H1 (cell line): ENCODE data around the gene FSTL4. TPM values are rescaled to one million over a fixed set of nuclear protein-coding genes. Genes with fewer than 3 reads are reported as not detected.

Experiments used
- CHD2 ChIP-seq: IDR thresholded peaks from 2 replicates; pipeline ENCODE4 v1.6.1; 2012; ENCODE audit warnings: low read length, improper control_type of control experiment
- CHD7 ChIP-seq: fragments of 300-600 bp; sonication (generic); IDR thresholded peaks from 2 replicates; pipeline ENCODE4 v1.7.1; 2012; ENCODE audit warnings: low read length, moderate library complexity, mild to moderate bottlenecking, inconsistent platforms; ENCODE audit not compliant: insufficient replicate concordance
- polyA plus RNA-seq, 7 experiments: library from polyadenylated mRNA; depleted of rRNA in 3 of 7; stranded (reverse) in 5 of 7; unstranded in 2 of 7; fragments of >200 nt in 5 of 7; fragments of 200-250 nt in 2 of 7; gene quantifications; 1 replicate in 5 of 7; 2 replicates in 1 of 7; 4 replicates in 1 of 7; pipeline versions ENCODE4 v1.2.1 to v1.2.3, GENCODE V29; 2011 to 2013; ENCODE audit warnings: missing spikeins in 2 of 7, mixed read lengths in 2 of 7
- total RNA-seq: library from RNA; stranded (reverse); fragmentation: NEBNext Ultra II Directional; extraction: Animal tissue kit (Norgen Biotek cat#: 25700); gene quantifications from 2 replicates; pipeline ENCODE4 v1.2.1, GENCODE V29; 2021

The FSTL4 gene
- total and polyA plus RNA-seq, 2 of the 8 experiments (the other 6 are each of a cell fraction or from before 2014, with no cell fraction given) = 3.1 to 4.1 TPM

GRCh38 chr5:133387091-133387490 is 225.2 kb downstream of the FSTL4 start (continued):
- TF ChIP-seq CHD2 = no peak
- no peak for TF ChIP-seq CHD7
